DND-41 (cell line): ENCODE measurements around the gene NFE2L1.

Source experiments
- EZH2 ChIP-seq: IDR thresholded peaks from 3 replicates; pipeline ENCODE4 v1.6.1; 2012; ENCODE audit warnings: borderline replicate concordance, low read depth, mild to moderate bottlenecking, moderate library complexity, low read length, inconsistent platforms; ENCODE audit not compliant: severe bottlenecking
- TF ChIP-seq, protein P1 (sequence below): IDR thresholded peaks from 2 replicates; pipeline ENCODE4 v1.5.1; 2012; ENCODE audit warnings: borderline replicate concordance, low read length, moderate library complexity, mild to moderate bottlenecking; ENCODE audit not compliant: poor library complexity, severe bottlenecking; ENCODE audit errors: extremely low read depth

- TF ChIP-seq, protein P1, sequence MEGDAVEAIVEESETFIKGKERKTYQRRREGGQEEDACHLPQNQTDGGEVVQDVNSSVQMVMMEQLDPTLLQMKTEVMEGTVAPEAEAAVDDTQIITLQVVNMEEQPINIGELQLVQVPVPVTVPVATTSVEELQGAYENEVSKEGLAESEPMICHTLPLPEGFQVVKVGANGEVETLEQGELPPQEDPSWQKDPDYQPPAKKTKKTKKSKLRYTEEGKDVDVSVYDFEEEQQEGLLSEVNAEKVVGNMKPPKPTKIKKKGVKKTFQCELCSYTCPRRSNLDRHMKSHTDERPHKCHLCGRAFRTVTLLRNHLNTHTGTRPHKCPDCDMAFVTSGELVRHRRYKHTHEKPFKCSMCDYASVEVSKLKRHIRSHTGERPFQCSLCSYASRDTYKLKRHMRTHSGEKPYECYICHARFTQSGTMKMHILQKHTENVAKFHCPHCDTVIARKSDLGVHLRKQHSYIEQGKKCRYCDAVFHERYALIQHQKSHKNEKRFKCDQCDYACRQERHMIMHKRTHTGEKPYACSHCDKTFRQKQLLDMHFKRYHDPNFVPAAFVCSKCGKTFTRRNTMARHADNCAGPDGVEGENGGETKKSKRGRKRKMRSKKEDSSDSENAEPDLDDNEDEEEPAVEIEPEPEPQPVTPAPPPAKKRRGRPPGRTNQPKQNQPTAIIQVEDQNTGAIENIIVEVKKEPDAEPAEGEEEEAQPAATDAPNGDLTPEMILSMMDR = no peak
- no peak for TF ChIP-seq EZH2
Observed at GRCh38 chr17:48006936-48007709, 41.0 kb upstream of the NFE2L1 start.
